ENCODE data around the gene COL7A1. TPM values are rescaled to one million over a fixed set of nuclear protein-coding genes. Genes with fewer than 3 reads are reported as not detected.

COL7A1 gene
- total and polyA plus RNA-seq, 2 of the 13 experiments (the other 11 are each of a cell fraction or from before 2014, with no cell fraction given), result 2.7 to 11.7 TPM

- TF ChIP-seq ZNF562 (CRISPR knock-in tag; IDR thresholded peaks at IDR 0.05; ENCODE audit: borderline replicate concordance) (no peak), ARID5B (CRISPR knock-in tag; IDR thresholded peaks at IDR 0.05) (0 out of 2 replicates have a peak, but pooled peaks have one; percentile 25), NFKBIZ (CRISPR knock-in tag; IDR thresholded peaks at IDR 0.05) (no peak), CEBPG (CRISPR knock-in tag; IDR thresholded peaks at IDR 0.05) (peak; percentile 48), MXI1 (IDR thresholded peaks at IDR 0.05; ENCODE audit: borderline replicate concordance, low read depth, low read length) (no peak; the same call in 2 of the 3 replicates), ZNF772 (CRISPR knock-in tag; IDR thresholded peaks at IDR 0.05) (no peak), ARID3A (IDR thresholded peaks at IDR 0.05; ENCODE audit: low read depth, low read length) (peak; percentile 14; the same call in 1 of the 2 replicates), SAP130 (CRISPR knock-in tag; IDR thresholded peaks at IDR 0.05; ENCODE audit: low read depth) (0 out of 2 replicates have a peak, but pooled peaks have one; percentile 18), KDM2A (CRISPR knock-in tag; IDR thresholded peaks at IDR 0.05; ENCODE audit: borderline replicate concordance, low read depth) (no peak), ZNF652 (CRISPR knock-in tag; IDR thresholded peaks at IDR 0.05; ENCODE audit: borderline replicate concordance, low read depth) (0 out of 2 replicates have a peak, but pooled peaks have one; percentile 26)
These were observed 18.9 kb upstream of the COL7A1 start (continued) for GRCh38 chr3:48614044-48614443.

Data from HepG2 (cell line).